Activated CD4-positive, CD25-positive, alpha-beta regulatory T cell (primary cell): Measurements from ENCODE around the gene DNAJB2.

Source experiments
- DNase-seq, 4 experiments: peaks; one replicate each; lab custom pipeline; 2025; lab: John Stamatoyannopoulos, UW

Gene DNAJB2

GRCh38 chr2:219279151-219279915, at the start of gene DNAJB2:
Gene DNAJB2 (plus strand): TSS chr2:219279366. CDS start chr2:219279834, 468 bp downstream.
- DNase-seq = peak; percentile 95 to 98 (median 96)

- DNase-seq = no peak
These were observed 49.1 kb upstream of the DNAJB2 start for GRCh38 chr2:219230059-219230540.

- DNase-seq = no peak
These were observed 44.8 kb upstream of the DNAJB2 start for GRCh38 chr2:219234331-219234730.

GRCh38 chr2:219243291-219243761, 35.8 kb upstream of the DNAJB2 start:
- no peak for DNase-seq

GRCh38 chr2:219244789-219245147, 34.4 kb upstream of the DNAJB2 start:
- DNase-seq = no peak

- peak; percentile 80 to 87 (median 82) for DNase-seq
These were observed 33.8 kb upstream of the DNAJB2 start, which contains the start of the genes GLB1L and STK16 for GRCh38 chr2:219245148-219245898. Gene GLB1L (minus strand): TSS chr2:219245444. CDS start chr2:219243573, 1,871 bp downstream. Gene STK16 (plus strand): TSS chr2:219245479. CDS start chr2:219246000, 521 bp downstream.

- no peak for DNase-seq
These were observed 33.3 kb upstream of the DNAJB2 start for GRCh38 chr2:219245899-219246230.

GRCh38 chr2:219246559-219246958, 32.6 kb upstream of the DNAJB2 start:
- no peak for DNase-seq

- peak in 1 of 4 experiments; percentile 27 for DNase-seq
These were observed 31.2 kb upstream of the DNAJB2 start for GRCh38 chr2:219247678-219248642.

- no peak for DNase-seq
These were observed 30.3 kb upstream of the DNAJB2 start for GRCh38 chr2:219248845-219249202.

GRCh38 chr2:219249203-219249980, 29.8 kb upstream of the DNAJB2 start:
- DNase-seq = no peak

- DNase-seq = no peak
These were observed 29.0 kb upstream of the DNAJB2 start for GRCh38 chr2:219250049-219250781.

- DNase-seq = no peak
These were observed 27.5 kb upstream of the DNAJB2 start for GRCh38 chr2:219251656-219252055.

GRCh38 chr2:219252084-219252483, 27.1 kb upstream of the DNAJB2 start:
- no peak for DNase-seq

GRCh38 chr2:219252570-219252899, 26.6 kb upstream of the DNAJB2 start:
- DNase-seq = no peak

GRCh38 chr2:219252900-219253752, 26.0 kb upstream of the DNAJB2 start, which contains the start of gene TUBA4B:
Gene TUBA4B (plus strand): TSS chr2:219253243. CDS start chr2:219253408, 165 bp downstream.
- DNase-seq = peak in 2 of 4 experiments; percentile 18 to 23

- peak; percentile 81 to 90 (median 87) for DNase-seq
These were observed 25.2 kb upstream of the DNAJB2 start, which contains the start of gene TUBA4A for GRCh38 chr2:219253753-219254589. Gene TUBA4A (minus strand): TSS chr2:219253918. CDS start chr2:219253858, 60 bp downstream.

GRCh38 chr2:219254590-219255201, 24.5 kb upstream of the DNAJB2 start:
- DNase-seq = no peak
